Panc1 (cell line): ENCODE data around the gene GPR42. TPM values are rescaled to one million over a fixed set of nuclear protein-coding genes. Genes with fewer than 3 reads are reported as not detected.

ENCODE experiments used
- ATAC-seq: fragments of 200-7000 bp; cut with Tn5 transposase; 2 replicates; pipeline ENCODE4 v1.9.1; 2020; ENCODE audit warnings: mild to moderate bottlenecking, moderate library complexity
- BruUV-seq: library from RNA; stranded (reverse); fragments of 400-500 nt; replicated peaks from 2 replicates; lab custom pipeline; 2021; lab: Mats Ljungman, UMichigan
- CTCF ChIA-PET: fragments of 300-600 bp; sonication (Branson Sonifier 250); formaldehyde crosslinking; loops from one replicate; lab custom pipeline; 2022; ENCODE audit warnings: antibody characterized with exemption; lab: Charles Lee
- POLR2A ChIA-PET: fragments of 300-600 bp; sonication (Branson Sonifier 250); formaldehyde crosslinking; loops from one replicate; lab custom pipeline; 2022; ENCODE audit warnings: antibody characterized with exemption; lab: Charles Lee
- DNase-seq: peaks from one replicate; pipeline ENCODE4 v3.0.0-alpha.2; 2010; ENCODE audit warnings: low read depth, low spot score
- H3K27ac ChIP-seq: 2 replicates; pipeline ENCODE4 v1.5.1; 2011; ENCODE audit warnings: mild to moderate bottlenecking, low read length, inconsistent platforms
- H3K27me3 ChIP-seq: fragments of 200-500 bp; sonication (Bioruptor generic); 2 replicates; pipeline ENCODE4 v1.6.0; 2014; ENCODE audit warnings: low read length, inconsistent platforms; ENCODE audit not compliant: control insufficient read depth, insufficient read depth
- H3K36me3 ChIP-seq: fragments of 200-500 bp; sonication (Bioruptor generic); 2 replicates; pipeline ENCODE4 v1.5.1; 2014; ENCODE audit warnings: inconsistent platforms, mild to moderate bottlenecking, low read length, moderate library complexity; ENCODE audit not compliant: control insufficient read depth, insufficient read depth
- H3K4me1 ChIP-seq: 2 replicates; pipeline ENCODE4 v1.5.1; 2011; ENCODE audit warnings: inconsistent platforms, mild to moderate bottlenecking, low read length, moderate library complexity; ENCODE audit not compliant: control insufficient read depth, insufficient read depth
- H3K4me3 ChIP-seq, 2 experiments: 2 replicates each; pipeline ENCODE4 v1.5.1; 2011 to 2012; ENCODE audit warnings: low read depth in 2 of 2, low read length in 2 of 2, mild to moderate bottlenecking in 2 of 2, inconsistent platforms in 1 of 2, moderate library complexity in 1 of 2
- H3K9me3 ChIP-seq: fragments of 200-500 bp; sonication (Bioruptor generic); 2 replicates; pipeline ENCODE4 v1.5.1; 2014; ENCODE audit warnings: low read depth, mild to moderate bottlenecking, inconsistent platforms, low read length, moderate library complexity; ENCODE audit not compliant: control insufficient read depth, insufficient read depth
- POLR2AphosphoS5 ChIP-seq: IDR thresholded peaks from 2 replicates; pipeline ENCODE4 v1.6.1; 2012; ENCODE audit warnings: mild to moderate bottlenecking, low read depth, low read length, moderate library complexity
- SIN3A ChIP-seq: IDR thresholded peaks from 2 replicates; pipeline ENCODE4 v1.6.1; 2012; ENCODE audit warnings: low read depth, mild to moderate bottlenecking, low read length, moderate library complexity, borderline replicate concordance; ENCODE audit not compliant: insufficient read depth
- TCF7L2 ChIP-seq: IDR thresholded peaks from 2 replicates; pipeline ENCODE4 v1.6.1; 2011; ENCODE audit warnings: mild to moderate bottlenecking, low read depth, low read length, inconsistent platforms
- in situ Hi-C: cut with HindIII; loops from 2 replicates; pipeline ENCODE4 v1.10.0; 2016; ENCODE audit warnings: low sequenced_read_pairs, low pct_unique_long_range_greater_than_20kb
- intact Hi-C: fragments of 100-400 bp; cut with micrococcal nuclease; formaldehyde crosslinking; loops from one replicate; pipeline ENCODE4 v1.10.0; 2022; ENCODE audit not compliant: unreplicated experiment
- total RNA-seq: library from RNA; stranded (reverse); gene quantifications from one replicate; pipeline ENCODE4 v1.2.1, GENCODE V29; 2021; ENCODE audit not compliant: unreplicated experiment
- TF ChIP-seq, protein P1 (sequence below): fragments of 450-650 bp; IDR thresholded peaks from 2 replicates; pipeline ENCODE4 v1.5.1; 2017; ENCODE audit warnings: mild to moderate bottlenecking
- TF ChIP-seq, protein P2 (sequence below), 2 experiments: IDR thresholded peaks; 2 replicates each; pipeline ENCODE4 v1.6.1; 2011 to 2012; ENCODE audit warnings: low read depth in 2 of 2, control low read depth in 1 of 2, low read length in 1 of 2, mild to moderate bottlenecking in 1 of 2, moderate library complexity in 1 of 2; ENCODE audit not compliant: insufficient read depth in 1 of 2

GPR42 gene
- total RNA-seq, 1 experiment from 2014 or later = not detected

DNA sequence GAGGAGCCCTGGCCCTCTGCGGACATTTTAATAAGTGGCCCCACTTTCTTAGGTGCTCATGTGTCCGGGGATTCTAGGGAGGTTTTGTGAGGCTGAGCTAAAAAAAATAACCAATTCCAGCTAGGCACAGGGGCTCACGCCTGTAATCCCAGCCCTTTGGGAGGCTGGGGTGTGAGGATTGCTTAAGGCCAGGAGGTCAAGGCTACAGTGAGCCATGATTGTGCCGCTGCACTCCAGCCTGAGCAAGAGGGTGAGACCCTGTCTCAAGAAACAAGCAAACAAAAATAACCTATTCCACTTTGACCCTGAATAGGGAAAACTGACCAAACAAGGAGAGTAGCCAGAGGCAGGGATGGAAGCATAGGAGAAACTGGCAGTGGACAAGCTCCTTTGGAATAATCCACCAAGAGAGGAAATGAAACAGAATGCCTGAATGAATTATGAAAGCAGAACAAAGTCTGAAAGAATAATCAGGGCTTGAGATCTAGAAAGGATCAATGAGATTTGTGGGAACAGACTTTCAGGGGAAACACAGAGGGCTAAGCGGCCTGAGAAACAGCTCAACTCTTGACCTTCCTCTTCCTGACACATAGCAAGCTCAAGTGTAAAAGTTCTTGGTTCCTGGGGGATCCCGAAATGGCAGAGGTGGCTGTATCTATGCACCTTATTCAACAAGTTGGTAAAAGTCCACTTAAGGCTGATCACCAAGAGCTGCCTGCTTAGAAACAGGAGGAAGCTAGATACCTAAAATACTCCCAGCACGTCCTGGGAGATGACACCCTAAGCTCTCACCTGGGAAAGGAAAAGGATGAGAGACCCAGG is 47.1 kb downstream of the GPR42 start:
- in situ Hi-C loops (no loop called here), intact Hi-C loops (no loop called here)
- TF ChIP-seq, protein P1, sequence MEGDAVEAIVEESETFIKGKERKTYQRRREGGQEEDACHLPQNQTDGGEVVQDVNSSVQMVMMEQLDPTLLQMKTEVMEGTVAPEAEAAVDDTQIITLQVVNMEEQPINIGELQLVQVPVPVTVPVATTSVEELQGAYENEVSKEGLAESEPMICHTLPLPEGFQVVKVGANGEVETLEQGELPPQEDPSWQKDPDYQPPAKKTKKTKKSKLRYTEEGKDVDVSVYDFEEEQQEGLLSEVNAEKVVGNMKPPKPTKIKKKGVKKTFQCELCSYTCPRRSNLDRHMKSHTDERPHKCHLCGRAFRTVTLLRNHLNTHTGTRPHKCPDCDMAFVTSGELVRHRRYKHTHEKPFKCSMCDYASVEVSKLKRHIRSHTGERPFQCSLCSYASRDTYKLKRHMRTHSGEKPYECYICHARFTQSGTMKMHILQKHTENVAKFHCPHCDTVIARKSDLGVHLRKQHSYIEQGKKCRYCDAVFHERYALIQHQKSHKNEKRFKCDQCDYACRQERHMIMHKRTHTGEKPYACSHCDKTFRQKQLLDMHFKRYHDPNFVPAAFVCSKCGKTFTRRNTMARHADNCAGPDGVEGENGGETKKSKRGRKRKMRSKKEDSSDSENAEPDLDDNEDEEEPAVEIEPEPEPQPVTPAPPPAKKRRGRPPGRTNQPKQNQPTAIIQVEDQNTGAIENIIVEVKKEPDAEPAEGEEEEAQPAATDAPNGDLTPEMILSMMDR = no peak
- TF ChIP-seq, protein P2, sequence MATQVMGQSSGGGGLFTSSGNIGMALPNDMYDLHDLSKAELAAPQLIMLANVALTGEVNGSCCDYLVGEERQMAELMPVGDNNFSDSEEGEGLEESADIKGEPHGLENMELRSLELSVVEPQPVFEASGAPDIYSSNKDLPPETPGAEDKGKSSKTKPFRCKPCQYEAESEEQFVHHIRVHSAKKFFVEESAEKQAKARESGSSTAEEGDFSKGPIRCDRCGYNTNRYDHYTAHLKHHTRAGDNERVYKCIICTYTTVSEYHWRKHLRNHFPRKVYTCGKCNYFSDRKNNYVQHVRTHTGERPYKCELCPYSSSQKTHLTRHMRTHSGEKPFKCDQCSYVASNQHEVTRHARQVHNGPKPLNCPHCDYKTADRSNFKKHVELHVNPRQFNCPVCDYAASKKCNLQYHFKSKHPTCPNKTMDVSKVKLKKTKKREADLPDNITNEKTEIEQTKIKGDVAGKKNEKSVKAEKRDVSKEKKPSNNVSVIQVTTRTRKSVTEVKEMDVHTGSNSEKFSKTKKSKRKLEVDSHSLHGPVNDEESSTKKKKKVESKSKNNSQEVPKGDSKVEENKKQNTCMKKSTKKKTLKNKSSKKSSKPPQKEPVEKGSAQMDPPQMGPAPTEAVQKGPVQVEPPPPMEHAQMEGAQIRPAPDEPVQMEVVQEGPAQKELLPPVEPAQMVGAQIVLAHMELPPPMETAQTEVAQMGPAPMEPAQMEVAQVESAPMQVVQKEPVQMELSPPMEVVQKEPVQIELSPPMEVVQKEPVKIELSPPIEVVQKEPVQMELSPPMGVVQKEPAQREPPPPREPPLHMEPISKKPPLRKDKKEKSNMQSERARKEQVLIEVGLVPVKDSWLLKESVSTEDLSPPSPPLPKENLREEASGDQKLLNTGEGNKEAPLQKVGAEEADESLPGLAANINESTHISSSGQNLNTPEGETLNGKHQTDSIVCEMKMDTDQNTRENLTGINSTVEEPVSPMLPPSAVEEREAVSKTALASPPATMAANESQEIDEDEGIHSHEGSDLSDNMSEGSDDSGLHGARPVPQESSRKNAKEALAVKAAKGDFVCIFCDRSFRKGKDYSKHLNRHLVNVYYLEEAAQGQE (IDR thresholded peaks at IDR 0.05; ENCODE audit: insufficient read depth in 1 of 2, low read depth in 2 of 2, low read length in 1 of 2) = no peak
- TF ChIP-seq TCF7L2 (no peak), SIN3A (no peak), POLR2AphosphoS5 (no peak)
- Histone ChIP-seq H3K36me3 (no peaks in the 10 kb centered on the region), H3K27me3 (peaks cover 14% of the 10 kb centered on the region), H3K27ac (no peak overlapping the region), H3K9me3 (no peaks in the 10 kb centered on the region), H3K4me1 (no peaks in the 10 kb centered on the region; the same call in 1 of the 2 replicates), H3K4me3 (no peak overlapping the region)
- POLR2A ChIA-PET = no interaction called here
- BruUV-seq = no TSS peak
- CTCF ChIA-PET = no interaction called here
- no peak for DNase-seq
- no peak for ATAC-seq

DNA sequence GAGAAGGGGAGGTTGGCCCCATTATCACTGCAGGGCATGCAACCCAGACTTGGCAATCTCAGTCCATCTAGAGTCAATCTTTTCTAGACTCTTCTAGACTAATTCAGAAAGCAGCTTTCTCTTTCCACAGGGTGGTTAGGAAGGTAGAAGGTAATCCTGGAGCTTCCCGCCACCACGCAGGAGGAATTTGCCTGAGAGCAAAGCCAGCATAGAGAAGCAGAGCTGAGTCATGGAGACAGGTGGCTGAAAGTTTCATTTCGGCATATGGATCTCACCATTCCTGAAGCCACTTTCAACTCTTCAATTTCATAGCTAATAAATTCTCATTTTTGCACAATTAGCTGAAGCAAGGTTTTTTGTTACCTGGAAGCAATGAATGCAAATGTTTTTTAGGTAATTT is 48.2 kb downstream of the GPR42 start:
- intact Hi-C loops = no loop called here
- no peaks in the 10 kb centered on the region for H3K36me3 ChIP-seq
- H3K27ac ChIP-seq = no peak overlapping the region
- POLR2A ChIA-PET = no interaction called here
- no peak for DNase-seq
- H3K4me3 ChIP-seq = no peak overlapping the region
- no peaks in the 10 kb centered on the region for H3K9me3 ChIP-seq
- peaks cover 8% of the 10 kb centered on the region for H3K27me3 ChIP-seq
- no TSS peak for BruUV-seq
- H3K4me1 ChIP-seq = no peaks in the 10 kb centered on the region; the same call in 1 of the 2 replicates
- TF ChIP-seq TCF7L2 (no peak), POLR2AphosphoS5 (no peak), SIN3A (no peak)
- TF ChIP-seq, protein P2 (IDR thresholded peaks at IDR 0.05; ENCODE audit: insufficient read depth in 1 of 2, low read depth in 2 of 2, low read length in 1 of 2) = no peak
- in situ Hi-C loops = no loop called here
- no peak for ATAC-seq
- CTCF ChIA-PET = no interaction called here
